Naive thymus-derived CD8-positive, alpha-beta T cell (primary cell): ENCODE data around the gene FAM25C. TPM values are rescaled to one million over a fixed set of nuclear protein-coding genes. Genes with fewer than 3 reads are reported as not detected.
"Not testable (repeated sequence)": the region's sequence is repeated elsewhere in the genome, so short reads cannot be mapped to it uniquely, and the experiment has no call there.

Source experiments
- ATAC-seq, 2 donors: fragments of 150-1000 bp; cut with Tn5 transposase in 1 of 2; sonication (Bioruptor Pico), chemical (Tn5 transposase) in 1 of 2; 1 replicate in 1 of 2; 2 replicates in 1 of 2; pipeline ENCODE4 v1.10.0; 2021; ENCODE audit warnings: mild to moderate bottlenecking in 2 of 2, moderate library complexity in 2 of 2
- POLR2A ChIA-PET: fragments of 350-600 bp; sonication (Branson Sonifier 250); formaldehyde crosslinking; loops from one replicate; lab custom pipeline; 2021; ENCODE audit warnings: antibody characterized with exemption; lab: Charles Lee
- DNase-seq, 10 donors: peaks; one replicate each; pipeline versions ENCODE4 v3.0.0 to v3.0.0-alpha.2; 2020 to 2022
- H3K27ac Mint-ChIP-seq, 10 donors: one replicate each; pipeline ENCODE4 v1.8.0; 2020 to 2022; ENCODE audit warnings: mild to moderate bottlenecking in 10 of 10, mixed read lengths in 10 of 10, moderate library complexity in 4 of 10, inconsistent platforms in 1 of 10
- H3K27me3 Mint-ChIP-seq, 5 donors: one replicate each; pipeline ENCODE4 v1.8.0; 2021 to 2022; ENCODE audit warnings: mixed read lengths in 5 of 5
- H3K36me3 Mint-ChIP-seq, 3 donors: one replicate each; pipeline ENCODE4 v1.8.0; 2020 to 2022; ENCODE audit warnings: mixed read lengths in 3 of 3, mild to moderate bottlenecking in 2 of 3, inconsistent platforms in 1 of 3
- H3K4me1 Mint-ChIP-seq, 4 donors: one replicate each; pipeline ENCODE4 v1.8.0; 2021 to 2022; ENCODE audit warnings: mixed read lengths in 4 of 4
- H3K4me3 Mint-ChIP-seq, 10 donors: one replicate each; pipeline ENCODE4 v1.8.0; 2020 to 2022; ENCODE audit warnings: mild to moderate bottlenecking in 10 of 10, mixed read lengths in 10 of 10, moderate library complexity in 6 of 10, inconsistent platforms in 1 of 10
- H3K9me3 Mint-ChIP-seq, 9 donors: one replicate each; pipeline ENCODE4 v1.8.0; 2020 to 2022; ENCODE audit warnings: mixed read lengths in 9 of 9, mild to moderate bottlenecking in 3 of 9, inconsistent platforms in 1 of 9, moderate library complexity in 1 of 9
- polyA plus RNA-seq, 3 donors: library from polyadenylated mRNA; unstranded; fragments of 300-500 nt; fragmentation: Illumina TruSeq; gene quantifications; one replicate each; pipeline ENCODE4 v1.2.3, GENCODE V29; 2021
- total RNA-seq, 8 experiments: library from RNA in 2 of 8; stranded (reverse) in 2 of 8; gene quantifications; one replicate each; pipeline ENCODE4 v1.2.3 and lab custom pipeline; 2021 to 2026

Gene FAM25C
- total RNA-seq (not detected), polyA plus RNA-seq (not detected), total RNA-seq (lab: John Stamatoyannopoulos, UW) (0 reads per million in 6 experiments)

GRCh38 chr10:47999691-48000090 is at the start of gene FAM25C:
FAM25C (minus strand) TSS chr10:47999791; CDS start chr10:47999765, 26 bp downstream.
- POLR2A ChIA-PET, DNase-seq, H3K36me3 Mint-ChIP-seq, H3K4me3 Mint-ChIP-seq, ATAC-seq, H3K27ac Mint-ChIP-seq, H3K9me3 Mint-ChIP-seq, H3K27me3 Mint-ChIP-seq, H3K4me1 Mint-ChIP-seq: not testable (repeated sequence)

- H3K4me1 Mint-ChIP-seq, H3K27me3 Mint-ChIP-seq, H3K4me3 Mint-ChIP-seq, H3K36me3 Mint-ChIP-seq, ATAC-seq, POLR2A ChIA-PET, DNase-seq, H3K9me3 Mint-ChIP-seq, H3K27ac Mint-ChIP-seq: not testable (repeated sequence)
Measured at GRCh38 chr10:48044557-48044956, 45.0 kb upstream of the FAM25C start.

- H3K36me3 Mint-ChIP-seq, H3K9me3 Mint-ChIP-seq: not testable (repeated sequence)
Measured at GRCh38 chr10:48031390-48031789, 31.8 kb upstream of the FAM25C start.

GRCh38 chr10:48002306-48002705 is 2.7 kb upstream of the FAM25C start:
- H3K9me3 Mint-ChIP-seq, DNase-seq, H3K36me3 Mint-ChIP-seq, POLR2A ChIA-PET, H3K27ac Mint-ChIP-seq, H3K27me3 Mint-ChIP-seq, ATAC-seq, H3K4me1 Mint-ChIP-seq, H3K4me3 Mint-ChIP-seq: not testable (repeated sequence)

More at GRCh38 chr10:48031390-48031789, 31.8 kb upstream of the FAM25C start:
- POLR2A ChIA-PET, DNase-seq, ATAC-seq, H3K4me3 Mint-ChIP-seq, H3K27me3 Mint-ChIP-seq, H3K4me1 Mint-ChIP-seq, H3K27ac Mint-ChIP-seq: not testable (repeated sequence)

GRCh38 chr10:47994045-47994444 is 5.5 kb downstream of the FAM25C start:
- H3K27me3 Mint-ChIP-seq, H3K36me3 Mint-ChIP-seq, H3K9me3 Mint-ChIP-seq, H3K4me1 Mint-ChIP-seq, H3K27ac Mint-ChIP-seq, POLR2A ChIA-PET, DNase-seq, ATAC-seq, H3K4me3 Mint-ChIP-seq: not testable (repeated sequence)

- H3K4me1 Mint-ChIP-seq, H3K4me3 Mint-ChIP-seq, H3K36me3 Mint-ChIP-seq, H3K27me3 Mint-ChIP-seq, ATAC-seq, H3K27ac Mint-ChIP-seq, H3K9me3 Mint-ChIP-seq, POLR2A ChIA-PET: not testable (repeated sequence)
- DNase-seq: peak in 1 of 10 donors; percentile 28
Measured at GRCh38 chr10:47992560-47992959, 7.0 kb downstream of the FAM25C start.

GRCh38 chr10:47991706-47992105 is 7.9 kb downstream of the FAM25C start:
- peak in 1 of 10 donors; percentile 34 for DNase-seq
- H3K4me1 Mint-ChIP-seq, H3K27ac Mint-ChIP-seq, H3K27me3 Mint-ChIP-seq, ATAC-seq, POLR2A ChIA-PET, H3K4me3 Mint-ChIP-seq, H3K36me3 Mint-ChIP-seq, H3K9me3 Mint-ChIP-seq: not testable (repeated sequence)

GRCh38 chr10:47990097-47990496 is 9.5 kb downstream of the FAM25C start:
- H3K27ac Mint-ChIP-seq, H3K9me3 Mint-ChIP-seq, H3K27me3 Mint-ChIP-seq, POLR2A ChIA-PET, ATAC-seq, H3K4me3 Mint-ChIP-seq, H3K36me3 Mint-ChIP-seq, H3K4me1 Mint-ChIP-seq, DNase-seq: not testable (repeated sequence)

GRCh38 chr10:47989542-47989950 is 10.0 kb downstream of the FAM25C start:
- ATAC-seq, POLR2A ChIA-PET, H3K27me3 Mint-ChIP-seq: not testable (repeated sequence)

GRCh38 chr10:47988718-47989541 is 10.7 kb downstream of the FAM25C start:
- H3K36me3 Mint-ChIP-seq, H3K4me1 Mint-ChIP-seq, POLR2A ChIA-PET, H3K27me3 Mint-ChIP-seq, H3K9me3 Mint-ChIP-seq, H3K4me3 Mint-ChIP-seq, H3K27ac Mint-ChIP-seq, ATAC-seq: not testable (repeated sequence)
- DNase-seq: peak in 1 of 10 donors; percentile 28

More at GRCh38 chr10:47989542-47989950, 10.0 kb downstream of the FAM25C start:
- H3K9me3 Mint-ChIP-seq, DNase-seq, H3K36me3 Mint-ChIP-seq, H3K27ac Mint-ChIP-seq, H3K4me1 Mint-ChIP-seq, H3K4me3 Mint-ChIP-seq: not testable (repeated sequence)

GRCh38 chr10:47987952-47988351 is 11.6 kb downstream of the FAM25C start:
- H3K4me3 Mint-ChIP-seq, ATAC-seq, DNase-seq, H3K4me1 Mint-ChIP-seq, POLR2A ChIA-PET, H3K27me3 Mint-ChIP-seq, H3K36me3 Mint-ChIP-seq, H3K27ac Mint-ChIP-seq, H3K9me3 Mint-ChIP-seq: not testable (repeated sequence)

GRCh38 chr10:47986413-47987230 is 13.0 kb downstream of the FAM25C start:
- H3K4me1 Mint-ChIP-seq, H3K27ac Mint-ChIP-seq, H3K9me3 Mint-ChIP-seq, H3K27me3 Mint-ChIP-seq, H3K36me3 Mint-ChIP-seq, DNase-seq, POLR2A ChIA-PET: not testable (repeated sequence)
- ATAC-seq: peak; percentile 79 to 88
- peak overlapping the region in 1 of 10 donors; percentile 29 for H3K4me3 Mint-ChIP-seq

- POLR2A ChIA-PET, ATAC-seq: not testable (repeated sequence)
Measured at GRCh38 chr10:47975409-47975808, 24.2 kb downstream of the FAM25C start.

More at GRCh38 chr10:47975409-47975808, 24.2 kb downstream of the FAM25C start:
- H3K9me3 Mint-ChIP-seq, H3K36me3 Mint-ChIP-seq, H3K4me3 Mint-ChIP-seq, H3K27ac Mint-ChIP-seq, DNase-seq, H3K27me3 Mint-ChIP-seq, H3K4me1 Mint-ChIP-seq: not testable (repeated sequence)
